Activated CD4-positive, alpha-beta T cell treated with anti-CD3 and anti-CD28 coated beads, Interleukin-2, amount 10 ng/mL, durations not matched to agents 7 days and 5 days (primary cell): ENCODE data around the gene MAN2C1. TPM values are rescaled to one million over a fixed set of nuclear protein-coding genes. Genes with fewer than 3 reads are reported as not detected.

Source experiments
- CTCF ChIA-PET: fragments of 350-600 bp; sonication (Branson Sonifier 250); formaldehyde crosslinking; loops from one replicate; lab custom pipeline; 2021; ENCODE audit warnings: antibody characterized with exemption; lab: Charles Lee
- POLR2A ChIA-PET: fragments of 350-600 bp; sonication (Branson Sonifier 250); formaldehyde crosslinking; loops from one replicate; lab custom pipeline; 2021; ENCODE audit warnings: antibody characterized with exemption; lab: Charles Lee
- DNase-seq: peaks from one replicate; pipeline ENCODE4 v3.0.0-alpha.2; 2020
- H3K27ac Mint-ChIP-seq: one replicate; pipeline ENCODE4 v1.8.0; 2021; ENCODE audit warnings: mild to moderate bottlenecking, moderate library complexity, mixed read lengths
- H3K27me3 Mint-ChIP-seq: one replicate; pipeline ENCODE4 v1.8.0; 2021; ENCODE audit warnings: mixed read lengths
- H3K36me3 Mint-ChIP-seq: one replicate; pipeline ENCODE4 v1.8.0; 2021; ENCODE audit warnings: low read depth, mixed read lengths
- H3K4me1 Mint-ChIP-seq: one replicate; pipeline ENCODE4 v1.8.0; 2021; ENCODE audit warnings: mixed read lengths
- H3K4me3 Mint-ChIP-seq: one replicate; pipeline ENCODE4 v1.8.0; 2021; ENCODE audit warnings: mild to moderate bottlenecking, moderate library complexity, mixed read lengths
- H3K9me3 Mint-ChIP-seq: one replicate; pipeline ENCODE4 v1.8.0; 2021; ENCODE audit warnings: mixed read lengths
- total RNA-seq, 2 experiments: library from RNA; stranded (reverse); gene quantifications; one replicate each; pipeline ENCODE4 v1.2.3, GENCODE V29; 2021

The MAN2C1 gene
- total RNA-seq, 2 experiments from 2014 or later = 151 to 205 TPM

DNA sequence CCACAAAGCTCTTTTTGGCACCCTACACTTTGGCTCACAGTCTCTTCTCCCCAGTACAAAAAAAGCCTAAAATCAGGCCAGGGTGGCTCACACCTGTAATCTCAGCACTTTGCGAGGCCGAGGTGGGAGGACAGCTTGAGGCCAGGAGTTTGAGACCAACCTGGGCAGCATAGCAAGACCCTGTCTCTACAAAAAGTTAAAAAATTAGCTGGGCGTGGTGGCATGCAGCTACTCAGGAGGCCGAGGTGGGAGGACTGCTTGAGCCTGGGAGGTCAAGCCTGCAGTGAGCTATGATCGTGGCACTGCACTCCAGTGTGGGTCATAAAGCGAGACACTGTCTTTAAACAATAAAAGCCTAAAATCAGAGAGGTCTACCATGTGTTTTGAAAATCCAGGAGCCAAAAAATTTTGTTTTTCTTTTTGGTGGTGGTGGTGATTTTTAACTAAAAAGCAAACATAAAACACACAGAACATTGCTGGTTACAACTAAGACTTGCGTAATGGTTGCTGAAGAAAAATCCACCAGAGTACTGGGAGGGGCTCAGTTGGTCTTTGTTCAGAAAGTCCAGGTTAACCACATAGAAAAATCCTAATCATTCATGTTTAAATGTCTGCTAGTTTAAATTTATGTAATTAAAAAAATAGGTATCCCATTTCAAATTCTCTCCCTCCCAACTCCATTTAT lies 1.6 kb upstream of the MAN2C1 start:
- Mint-ChIP-seq H3K4me1 (peaks cover 33% of the 10 kb centered on the region), H3K27me3 (no peaks in the 10 kb centered on the region), H3K36me3 (peaks cover 42% of the 10 kb centered on the region), H3K9me3 (no peaks in the 10 kb centered on the region), H3K4me3 (peak overlapping the region; percentile 83), H3K27ac (peak overlapping the region; percentile 95)
- CTCF ChIA-PET = interaction anchor here (0.6 to 2.8 kb wide), 7 partner anchors 11 to 314 kb away, joined by 3 to 8 read pairs (median 4); no protein-coding TSS in a partner anchor
- POLR2A ChIA-PET = interaction anchor here (1.1 kb wide), 1 partner anchor 271 kb away, joined by 3 read pairs; no protein-coding TSS in a partner anchor
- no peak for DNase-seq

DNA sequence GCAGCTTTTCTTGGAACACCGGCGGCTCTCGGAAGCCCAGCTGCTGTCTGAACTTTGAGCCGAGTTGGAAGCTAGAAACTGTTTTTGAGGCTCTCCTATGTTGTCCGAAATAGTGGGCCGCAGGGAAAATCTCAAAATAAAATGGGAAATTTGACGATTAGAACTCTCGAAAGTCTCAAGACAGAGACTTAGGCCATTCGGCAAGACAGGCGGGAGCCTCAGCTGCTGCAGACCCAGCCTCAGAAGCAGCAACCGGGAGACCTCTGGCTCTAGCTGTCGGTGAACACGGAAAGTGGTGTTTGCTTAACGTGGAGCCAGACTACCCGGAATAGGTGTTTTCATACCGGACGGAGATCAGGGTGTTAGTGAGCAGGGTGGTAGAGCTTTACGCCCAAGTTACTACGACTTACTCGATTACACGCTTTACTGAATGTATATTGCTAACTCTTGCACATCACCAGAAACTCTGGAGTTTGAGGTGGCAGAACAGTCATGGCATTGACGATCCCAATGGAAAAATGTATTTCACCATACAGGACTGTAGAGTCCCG lies 357 bp upstream of the MAN2C1 start:
- DNase-seq = peak; percentile 29
- H3K4me3 Mint-ChIP-seq = peak overlapping the region; percentile 83
- peaks cover 33% of the 10 kb centered on the region for H3K36me3 Mint-ChIP-seq

GRCh38 chr15:75367406-75367912 lies 948 bp downstream of the MAN2C1 start:
- H3K27ac Mint-ChIP-seq = peak overlapping the region; percentile 95
- peaks cover 36% of the 10 kb centered on the region for H3K36me3 Mint-ChIP-seq
- CTCF ChIA-PET = interaction anchor here (0.6 to 2.8 kb wide), 29 partner anchors 10 to 374 kb away, joined by 3 to 21 read pairs (median 6); partner anchors contain the start of genes COMMD4, SIN3A and SNX33
- peaks cover 31% of the 10 kb centered on the region for H3K4me1 Mint-ChIP-seq
- H3K9me3 Mint-ChIP-seq = no peaks in the 10 kb centered on the region
- no peak for DNase-seq
- POLR2A ChIA-PET = interaction anchor here (0.6 to 1.2 kb wide), 4 partner anchors 45 to 273 kb away, joined by 3 to 8 read pairs (median 3); partner anchors contain the start of gene IMP3
- H3K4me3 Mint-ChIP-seq = peak overlapping the region; percentile 83
- H3K27me3 Mint-ChIP-seq = no peaks in the 10 kb centered on the region

More for the DNA sequence above, 357 bp upstream of the MAN2C1 start:
- no peaks in the 10 kb centered on the region for H3K9me3 Mint-ChIP-seq
- peak overlapping the region; percentile 95 for H3K27ac Mint-ChIP-seq
- H3K27me3 Mint-ChIP-seq = no peaks in the 10 kb centered on the region
- ChIA-PET CTCF (interaction anchor here (0.8 to 2.8 kb wide), 21 partner anchors 8 to 313 kb away, joined by 3 to 21 read pairs (median 6); partner anchors contain the start of genes SIN3A and SNX33), POLR2A (interaction anchor here (1.0 kb wide), 1 partner anchor 770 kb away, joined by 3 read pairs; no protein-coding TSS in a partner anchor)
- H3K4me1 Mint-ChIP-seq = peaks cover 30% of the 10 kb centered on the region

GRCh38 chr15:75367006-75367405 lies 1.4 kb downstream of the MAN2C1 start:
- peaks cover 31% of the 10 kb centered on the region for H3K4me1 Mint-ChIP-seq
- no peaks in the 10 kb centered on the region for H3K9me3 Mint-ChIP-seq
- peaks cover 36% of the 10 kb centered on the region for H3K36me3 Mint-ChIP-seq
- H3K27ac Mint-ChIP-seq = no peak overlapping the region
- no peaks in the 10 kb centered on the region for H3K27me3 Mint-ChIP-seq
- ChIA-PET POLR2A (no interaction called here), CTCF (interaction anchor here (0.6 to 2.3 kb wide), 16 partner anchors 10 to 319 kb away, joined by 3 to 21 read pairs (median 6); partner anchors contain the start of genes COMMD4, SIN3A and SNX33)
- H3K4me3 Mint-ChIP-seq = peak overlapping the region; percentile 83
- DNase-seq = no peak

DNA sequence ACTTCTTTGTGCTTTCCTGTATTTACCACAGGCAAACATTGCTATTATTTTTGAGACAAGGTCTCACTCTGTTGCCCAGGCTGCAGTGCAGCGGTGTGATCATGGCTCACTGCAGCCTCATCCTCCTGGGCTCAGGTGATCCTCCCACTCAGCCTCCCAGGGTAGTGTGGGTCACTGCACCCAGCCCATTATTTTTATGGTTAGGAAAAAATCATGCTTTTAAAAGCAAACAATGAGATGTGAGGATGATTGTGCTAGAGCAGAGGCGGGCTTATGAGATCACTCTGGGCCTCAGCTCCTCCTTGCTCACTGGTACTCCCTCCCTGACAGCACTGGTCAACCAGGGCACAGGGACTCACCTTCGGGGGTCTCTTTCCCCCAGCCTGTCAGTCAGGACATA lies 2.2 kb downstream of the MAN2C1 start:
- ChIA-PET POLR2A (no interaction called here), CTCF (interaction anchor here (0.7 to 1.5 kb wide), 2 partner anchors 9 to 281 kb away, joined by 3 to 5 read pairs; partner anchors contain the start of gene SNX33)
- Mint-ChIP-seq H3K36me3 (peaks cover 28% of the 10 kb centered on the region), H3K4me3 (no peak overlapping the region), H3K9me3 (no peaks in the 10 kb centered on the region), H3K27ac (no peak overlapping the region), H3K4me1 (peaks cover 31% of the 10 kb centered on the region), H3K27me3 (no peaks in the 10 kb centered on the region)
- no peak for DNase-seq

- Mint-ChIP-seq H3K4me3 (no peak overlapping the region), H3K27ac (no peak overlapping the region), H3K9me3 (no peaks in the 10 kb centered on the region), H3K36me3 (peaks cover 21% of the 10 kb centered on the region), H3K4me1 (peaks cover 31% of the 10 kb centered on the region), H3K27me3 (no peaks in the 10 kb centered on the region)
- ChIA-PET POLR2A (no interaction called here), CTCF (no interaction called here)
- DNase-seq = no peak
Observed at GRCh38 chr15:75364881-75365280, 3.5 kb downstream of the MAN2C1 start.

DNA sequence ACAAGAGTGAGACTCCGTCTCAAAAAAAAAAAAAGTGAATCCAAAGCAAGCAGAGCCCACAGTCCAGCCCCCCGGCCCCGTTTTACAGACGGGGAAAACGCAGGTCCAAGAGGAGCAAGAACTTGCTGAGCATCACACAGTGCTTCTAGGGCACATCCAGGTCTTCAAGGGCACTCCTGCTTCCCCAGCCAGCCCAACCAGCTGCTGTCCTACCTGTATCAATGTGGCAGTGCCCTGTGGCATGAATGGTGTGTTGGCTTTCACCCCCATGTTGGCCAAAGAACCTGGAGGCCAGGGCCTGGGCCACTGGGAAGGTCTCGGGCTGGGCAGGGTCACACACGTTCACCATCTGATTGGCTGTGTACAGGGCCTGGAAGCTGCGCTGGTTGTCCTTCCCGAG lies 4.6 kb downstream of the MAN2C1 start:
- no peaks in the 10 kb centered on the region for H3K9me3 Mint-ChIP-seq
- ChIA-PET CTCF (interaction anchor here (0.6 to 1.3 kb wide), 2 partner anchors 31 to 39 kb away, joined by 3 read pairs; no protein-coding TSS in a partner anchor), POLR2A (interaction anchor here (0.7 kb wide), 1 partner anchor 9 kb away, joined by 4 read pairs; no protein-coding TSS in a partner anchor)
- no peak overlapping the region for H3K4me3 Mint-ChIP-seq
- DNase-seq = no peak
- no peak overlapping the region for H3K27ac Mint-ChIP-seq
- no peaks in the 10 kb centered on the region for H3K27me3 Mint-ChIP-seq
- H3K36me3 Mint-ChIP-seq = peaks cover 14% of the 10 kb centered on the region
- H3K4me1 Mint-ChIP-seq = peaks cover 20% of the 10 kb centered on the region

DNA sequence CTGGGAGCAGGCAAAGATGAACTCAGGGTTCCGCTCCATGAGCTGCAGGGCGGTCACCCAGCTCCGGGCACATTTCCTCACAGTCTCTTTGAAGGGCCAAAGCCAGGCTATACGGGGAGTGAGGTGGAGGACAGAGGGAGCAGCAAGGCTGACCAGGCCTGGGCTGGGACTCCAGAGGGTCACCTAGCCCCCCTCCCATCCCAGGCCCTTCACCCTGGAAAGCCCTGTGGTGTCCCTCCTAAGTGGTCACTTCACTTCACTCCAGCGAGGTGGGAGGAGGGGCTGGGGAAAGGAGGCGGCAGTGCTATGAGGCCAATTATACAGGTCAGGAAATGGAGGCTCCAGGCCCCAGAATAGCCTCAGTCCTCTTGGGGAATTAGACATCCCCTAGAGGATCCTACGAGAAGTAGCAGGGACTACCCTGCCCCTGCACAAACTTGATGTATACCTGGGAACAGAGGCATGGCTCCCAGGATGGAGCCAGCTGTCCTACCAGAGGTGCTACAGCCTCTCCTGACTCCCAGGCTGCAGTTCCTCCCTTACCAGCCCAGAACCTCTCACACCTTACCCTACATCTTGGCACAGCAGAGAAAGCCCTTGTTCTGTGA lies 5.7 kb downstream of the MAN2C1 start:
- ChIA-PET CTCF (interaction anchor here (0.6 kb wide), 1 partner anchor 38 kb away, joined by 3 read pairs; no protein-coding TSS in a partner anchor), POLR2A (interaction anchor here (0.7 kb wide), 1 partner anchor 8 kb away, joined by 4 read pairs; no protein-coding TSS in a partner anchor)
- Mint-ChIP-seq H3K27ac (no peak overlapping the region), H3K36me3 (peaks cover 11% of the 10 kb centered on the region), H3K4me3 (no peak overlapping the region), H3K9me3 (no peaks in the 10 kb centered on the region), H3K4me1 (peaks cover 16% of the 10 kb centered on the region), H3K27me3 (no peaks in the 10 kb centered on the region)
- DNase-seq = no peak

DNA sequence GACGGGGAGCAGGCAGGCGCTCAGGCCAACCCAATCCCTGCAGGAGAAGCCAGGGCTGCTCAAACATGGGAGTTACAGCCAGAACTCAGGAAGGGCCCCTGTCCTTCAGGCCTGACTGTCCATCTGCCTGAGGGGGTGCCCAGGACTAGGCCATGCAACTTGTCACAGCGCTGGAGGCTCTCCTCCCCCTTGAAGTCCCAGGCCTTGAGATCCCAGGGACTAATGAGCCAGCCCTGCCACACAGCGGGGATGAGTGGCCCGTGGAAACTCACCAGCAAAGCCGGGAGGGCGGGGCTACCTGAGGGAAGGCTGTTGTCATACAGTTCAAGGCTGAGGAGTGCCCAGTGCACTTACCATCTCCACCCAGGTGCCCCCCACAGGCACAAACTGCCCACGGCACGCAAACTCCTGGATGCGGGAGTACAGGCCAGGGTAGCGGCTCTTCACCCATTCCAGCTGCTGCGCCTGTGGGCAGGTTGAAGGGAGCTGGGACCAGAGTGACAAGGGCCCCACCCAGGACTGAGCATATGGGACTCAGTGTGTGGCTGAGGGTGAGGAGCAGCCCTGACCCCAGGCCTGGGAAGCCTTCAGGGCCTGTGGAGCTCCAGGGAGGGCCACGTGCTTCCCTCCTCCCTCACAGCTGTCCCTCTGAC lies 6.3 kb downstream of the MAN2C1 start:
- peaks cover 11% of the 10 kb centered on the region for H3K36me3 Mint-ChIP-seq
- H3K27me3 Mint-ChIP-seq = no peaks in the 10 kb centered on the region
- H3K27ac Mint-ChIP-seq = no peak overlapping the region
- no peak for DNase-seq
- ChIA-PET POLR2A (no interaction called here), CTCF (no interaction called here)
- H3K4me1 Mint-ChIP-seq = peaks cover 10% of the 10 kb centered on the region
- no peaks in the 10 kb centered on the region for H3K9me3 Mint-ChIP-seq
- no peak overlapping the region for H3K4me3 Mint-ChIP-seq

DNA sequence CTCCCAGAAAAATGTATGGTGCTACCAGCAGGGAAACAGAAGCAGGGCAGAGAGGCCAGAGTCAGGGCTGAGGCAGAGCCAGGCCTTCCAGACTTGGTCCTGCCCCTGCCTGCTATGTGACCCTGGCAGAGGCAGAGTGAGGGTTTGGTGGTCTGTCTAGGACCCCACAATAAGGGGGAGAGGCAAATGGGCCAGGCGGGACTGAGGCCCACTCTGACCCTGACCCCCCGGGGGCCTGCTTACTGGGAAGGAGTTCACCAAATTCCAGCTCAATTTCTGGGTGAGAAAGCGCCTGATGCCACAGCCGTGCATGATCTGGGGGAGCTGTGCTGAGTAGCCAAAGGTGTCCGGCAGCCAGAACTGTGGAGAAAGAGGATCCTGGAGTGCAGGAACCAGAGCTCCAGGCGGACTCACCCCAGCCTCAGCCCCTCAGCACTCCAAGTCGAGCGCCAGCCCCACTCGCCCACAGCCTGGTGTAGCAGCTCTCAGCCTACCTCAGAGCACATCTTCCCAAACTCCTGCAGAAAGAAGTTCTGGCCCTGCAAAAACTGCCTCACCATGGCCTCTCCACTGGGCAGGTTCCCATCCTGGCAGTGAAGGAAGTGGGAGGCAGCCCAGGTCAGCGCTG lies 6.9 kb downstream of the MAN2C1 start:
- Mint-ChIP-seq H3K27ac (no peak overlapping the region), H3K4me1 (peaks cover 5% of the 10 kb centered on the region), H3K4me3 (no peak overlapping the region)

GRCh38 chr15:75360856-75361255 lies 7.6 kb downstream of the MAN2C1 start:
- H3K4me3 Mint-ChIP-seq = no peak overlapping the region
- CTCF ChIA-PET = no interaction called here
- POLR2A ChIA-PET = no interaction called here
- H3K9me3 Mint-ChIP-seq = no peaks in the 10 kb centered on the region
- no peak for DNase-seq
- H3K27ac Mint-ChIP-seq = no peak overlapping the region
- H3K27me3 Mint-ChIP-seq = no peaks in the 10 kb centered on the region
- H3K4me1 Mint-ChIP-seq = peaks cover 5% of the 10 kb centered on the region
- peaks cover 11% of the 10 kb centered on the region for H3K36me3 Mint-ChIP-seq

More for the DNA sequence above, 6.9 kb downstream of the MAN2C1 start:
- POLR2A ChIA-PET = no interaction called here
- Mint-ChIP-seq H3K27me3 (no peaks in the 10 kb centered on the region), H3K9me3 (no peaks in the 10 kb centered on the region), H3K36me3 (peaks cover 11% of the 10 kb centered on the region)
- CTCF ChIA-PET = no interaction called here
- no peak for DNase-seq
